NCI-H1436 (cell line): ENCODE measurements around the gene TMCO4.
"Not testable (repeated sequence)": the region's sequence is repeated elsewhere in the genome, so short reads cannot be mapped to it uniquely, and the experiment has no call there.

ENCODE experiments used
- DNase-seq: peaks from one replicate; lab custom pipeline; 2025; lab: John Stamatoyannopoulos, UW

The TMCO4 gene

GRCh38 chr1:19799230-19800075, at the start of gene TMCO4:
Gene TMCO4 (minus strand): TSS chr1:19799916. CDS start chr1:19780758, 19,158 bp downstream.
- peak; percentile 4 for DNase-seq

GRCh38 chr1:19849307-19849706, 49.6 kb upstream of the TMCO4 start:
- DNase-seq: not testable (repeated sequence)

- not testable (repeated sequence) for DNase-seq
These were observed 47.6 kb upstream of the TMCO4 start for GRCh38 chr1:19847334-19847733.

GRCh38 chr1:19846338-19846737, 46.6 kb upstream of the TMCO4 start:
- no peak for DNase-seq

- DNase-seq: no peak
These were observed 45.8 kb upstream of the TMCO4 start for GRCh38 chr1:19845555-19845954.

GRCh38 chr1:19844731-19845495, 45.2 kb upstream of the TMCO4 start:
- DNase-seq: no peak

- no peak for DNase-seq
These were observed 40.5 kb upstream of the TMCO4 start for GRCh38 chr1:19840228-19840627.

GRCh38 chr1:19837866-19838265, 38.1 kb upstream of the TMCO4 start:
- no peak for DNase-seq

- DNase-seq: no peak
These were observed 35.9 kb upstream of the TMCO4 start for GRCh38 chr1:19835578-19835977.

- DNase-seq: no peak
These were observed 31.7 kb upstream of the TMCO4 start for GRCh38 chr1:19831441-19831840.

- no peak for DNase-seq
These were observed 28.8 kb upstream of the TMCO4 start for GRCh38 chr1:19828546-19828945.

GRCh38 chr1:19825298-19825697, 25.6 kb upstream of the TMCO4 start:
- DNase-seq: no peak

- no peak for DNase-seq
These were observed 24.8 kb upstream of the TMCO4 start for GRCh38 chr1:19824541-19824940.

- no peak for DNase-seq
These were observed 24.3 kb upstream of the TMCO4 start for GRCh38 chr1:19824036-19824435.

GRCh38 chr1:19819701-19820100, 20.0 kb upstream of the TMCO4 start:
- no peak for DNase-seq

GRCh38 chr1:19818324-19818723, 18.6 kb upstream of the TMCO4 start:
- no peak for DNase-seq

- no peak for DNase-seq
These were observed 17.4 kb upstream of the TMCO4 start for GRCh38 chr1:19817160-19817559.

- not testable (repeated sequence) for DNase-seq
These were observed 17.0 kb upstream of the TMCO4 start for GRCh38 chr1:19816737-19817086.

- DNase-seq: peak; percentile 24
These were observed 16.4 kb upstream of the TMCO4 start for GRCh38 chr1:19815801-19816736.

GRCh38 chr1:19814681-19815503, 15.2 kb upstream of the TMCO4 start, which contains the start of gene RNF186:
Gene RNF186 (minus strand): TSS chr1:19815283. CDS start chr1:19815101, 182 bp downstream.
- no peak for DNase-seq

GRCh38 chr1:19814244-19814661, 14.5 kb upstream of the TMCO4 start:
- DNase-seq: no peak
